PC-3 (cell line): ENCODE data around the gene CLSTN1. TPM values are rescaled to one million over a fixed set of nuclear protein-coding genes. Genes with fewer than 3 reads are reported as not detected.

Experiments used
- ATAC-seq: fragments of 200-7000 bp; cut with Tn5 transposase; 2 replicates; pipeline ENCODE4 v1.9.1; 2020; ENCODE audit warnings: mild to moderate bottlenecking, moderate library complexity
- BruUV-seq: library from RNA; stranded (reverse); fragments of 400-500 nt; replicated peaks from 2 replicates; lab custom pipeline; 2021; lab: Mats Ljungman, UMichigan
- CTCF ChIA-PET: fragments of 300-600 bp; sonication (Branson Sonifier 250); formaldehyde crosslinking; loops from one replicate; lab custom pipeline; 2022; ENCODE audit warnings: antibody characterized with exemption; lab: Charles Lee
- POLR2A ChIA-PET: fragments of 300-600 bp; sonication (Branson Sonifier 250); formaldehyde crosslinking; loops from one replicate; lab custom pipeline; 2022; ENCODE audit warnings: antibody characterized with exemption; ENCODE audit not compliant: unreplicated experiment; lab: Charles Lee
- DNase-seq: peaks from one replicate; pipeline ENCODE4 v3.0.0-alpha.2; 2015
- H2AFZ ChIP-seq: fragments of 300-600 bp; sonication (generic); 2 replicates; pipeline ENCODE4 v1.6.0; 2016; ENCODE audit warnings: antibody characterized with exemption, low read length
- H3F3A ChIP-seq: fragments of 300-600 bp; sonication (generic); one replicate; pipeline ENCODE4 v1.6.0; 2017; ENCODE audit warnings: antibody characterized with exemption, low read length, control low read depth, mild to moderate bottlenecking; ENCODE audit not compliant: unreplicated experiment
- H3K27ac ChIP-seq: fragments of 300-600 bp; sonication (generic); 2 replicates; pipeline ENCODE4 v1.5.1; 2016; ENCODE audit warnings: mild to moderate bottlenecking, low read length
- H3K27me3 ChIP-seq: fragments of 300-600 bp; sonication (generic); 2 replicates; pipeline ENCODE4 v1.6.1; 2016; ENCODE audit warnings: low read length, mixed read lengths
- H3K36me3 ChIP-seq: fragments of 300-600 bp; sonication (generic); 2 replicates; pipeline ENCODE4 v1.6.1; 2016; ENCODE audit warnings: low read depth, mixed run types, low read length, mixed read lengths
- H3K4me1 ChIP-seq: fragments of 300-600 bp; sonication (generic); 2 replicates; pipeline ENCODE4 v1.5.1; 2016; ENCODE audit warnings: low read length; ENCODE audit not compliant: insufficient read depth
- H3K4me2 ChIP-seq: fragments of 300-600 bp; sonication (generic); 2 replicates; pipeline ENCODE4 v1.6.0; 2016; ENCODE audit warnings: low read length
- H3K4me3 ChIP-seq: fragments of 300-600 bp; sonication (generic); 2 replicates; pipeline ENCODE4 v1.5.1; 2016; ENCODE audit warnings: mild to moderate bottlenecking, low read length, mixed read lengths
- H3K79me2 ChIP-seq: fragments of 300-600 bp; sonication (generic); 2 replicates; pipeline ENCODE4 v1.6.1; 2017; ENCODE audit warnings: low read length, mixed read lengths
- H3K9ac ChIP-seq: fragments of 300-600 bp; sonication (generic); 2 replicates; pipeline ENCODE4 v1.6.0; 2016; ENCODE audit warnings: mild to moderate bottlenecking, low read length
- H3K9me2 ChIP-seq: fragments of 300-600 bp; sonication (generic); replicated peaks from 2 replicates; pipeline ENCODE4 v1.6.1; 2016; ENCODE audit warnings: mixed run types, low read length, mixed read lengths
- H3K9me3 ChIP-seq: fragments of 300-600 bp; sonication (generic); 2 replicates; pipeline ENCODE4 v1.6.1; 2016; ENCODE audit warnings: low read length, mixed read lengths
- H4K20me1 ChIP-seq: fragments of 300-600 bp; sonication (generic); 2 replicates; pipeline ENCODE4 v1.6.1; 2016; ENCODE audit warnings: low read length, mixed read lengths
- CTCF ChIP-seq: fragments of 300-600 bp; sonication (generic); conservative IDR thresholded peaks from 2 replicates; pipeline ENCODE4 v1.5.1; 2017; ENCODE audit warnings: antibody characterized with exemption, low read depth, mild to moderate bottlenecking, low read length
- EZH2 ChIP-seq: fragments of 300-600 bp; sonication (generic); IDR thresholded peaks from one replicate; pipeline ENCODE4 v1.6.1; 2017; ENCODE audit warnings: antibody characterized with exemption, mild to moderate bottlenecking, low read length; ENCODE audit not compliant: unreplicated experiment
- EZH2phosphoT487 ChIP-seq: fragments of 300-600 bp; sonication (generic); IDR thresholded peaks from 2 replicates; pipeline ENCODE4 v1.6.1; 2018; ENCODE audit warnings: mild to moderate bottlenecking, antibody characterized with exemption, low read length, borderline replicate concordance
- intact Hi-C: fragments of 100-400 bp; cut with micrococcal nuclease; formaldehyde crosslinking; loops from 2 replicates; pipeline ENCODE4 v1.9.0; 2023
- total RNA-seq: library from RNA; depleted of rRNA; stranded (reverse); fragments of >200 nt; gene quantifications from 2 replicates; pipeline ENCODE4 v1.2.3, GENCODE V29; 2014

CLSTN1 gene
- total RNA-seq, 1 experiment from 2014 or later: 98.3 TPM

- ATAC-seq (no peak), DNase-seq (no peak)
- H3K4me2 ChIP-seq: no peak overlapping the region
- H3K9ac ChIP-seq: no peak overlapping the region
- no peak for TF ChIP-seq EZH2
- TF ChIP-seq EZH2phosphoT487: no peak
- TF ChIP-seq CTCF: no peak
- no peaks in the 10 kb centered on the region for H4K20me1 ChIP-seq
- no peaks in the 10 kb centered on the region for H3K9me3 ChIP-seq
- no peaks in the 10 kb centered on the region for H3K9me2 ChIP-seq
- peaks cover 51% of the 10 kb centered on the region for H3K79me2 ChIP-seq
- H3K27me3 ChIP-seq: no peaks in the 10 kb centered on the region
- H3K27ac ChIP-seq: no peak overlapping the region
- CTCF ChIA-PET: no interaction called here
- no peaks in the 10 kb centered on the region for H3F3A ChIP-seq
- intact Hi-C loops: no loop called here
- BruUV-seq: no TSS peak
- H3K4me3 ChIP-seq: no peak overlapping the region
- H3K4me1 ChIP-seq: no peaks in the 10 kb centered on the region
- H2AFZ ChIP-seq: no peak overlapping the region
- POLR2A ChIA-PET: no interaction called here
- H3K36me3 ChIP-seq: peaks cover 8% of the 10 kb centered on the region; the same call in 1 of the 2 replicates
Observed at GRCh38 chr1:9774712-9775679, 48.8 kb downstream of the CLSTN1 start.

DNA sequence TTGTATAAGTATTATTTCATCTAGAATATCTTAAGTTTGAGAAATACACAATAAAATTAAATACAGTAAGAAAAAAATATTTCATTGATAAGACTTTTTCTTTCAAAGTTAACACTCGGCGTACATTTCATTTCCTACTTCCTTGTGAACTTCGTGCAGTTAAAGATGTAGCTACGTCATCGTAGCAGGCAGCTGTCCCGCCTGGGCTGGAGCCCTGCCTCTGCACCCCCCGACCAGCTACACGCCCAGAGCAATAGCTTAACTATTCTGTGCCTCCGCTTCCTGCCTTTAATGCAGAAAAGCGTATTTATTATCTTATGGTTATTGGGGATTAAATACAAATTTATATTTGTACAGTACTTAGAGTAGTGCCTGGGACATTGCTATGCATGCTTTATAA lies 53.5 kb downstream of the CLSTN1 start:
- POLR2A ChIA-PET: no interaction called here
- Histone ChIP-seq H3K9me2 (no peaks in the 10 kb centered on the region), H3K9me3 (no peaks in the 10 kb centered on the region), H3F3A (peaks cover 10% of the 10 kb centered on the region), H3K27me3 (no peaks in the 10 kb centered on the region), H3K9ac (no peak overlapping the region), H3K79me2 (peaks cover 32% of the 10 kb centered on the region), H3K27ac (no peak overlapping the region), H3K4me1 (peaks cover 28% of the 10 kb centered on the region), H2AFZ (no peak overlapping the region), H4K20me1 (no peaks in the 10 kb centered on the region), H3K4me3 (no peak overlapping the region), H3K4me2 (no peak overlapping the region), H3K36me3 (peaks cover 8% of the 10 kb centered on the region; the same call in 1 of the 2 replicates)
- intact Hi-C loops: no loop called here
- ATAC-seq (no peak), DNase-seq (no peak)
- TF ChIP-seq CTCF (no peak), EZH2phosphoT487 (no peak), EZH2 (no peak)
- no TSS peak for BruUV-seq
- CTCF ChIA-PET: no interaction called here

GRCh38 chr1:9768983-9769382 lies 54.8 kb downstream of the CLSTN1 start:
- no peak overlapping the region for H3K4me3 ChIP-seq
- POLR2A ChIA-PET: no interaction called here
- no peak overlapping the region for H3K27ac ChIP-seq
- H3K4me1 ChIP-seq: peaks cover 29% of the 10 kb centered on the region
- H3K9me2 ChIP-seq: no peaks in the 10 kb centered on the region
- intact Hi-C loops: no loop called here
- H3K9ac ChIP-seq: no peak overlapping the region
- H3F3A ChIP-seq: peaks cover 10% of the 10 kb centered on the region
- no peaks in the 10 kb centered on the region for H3K9me3 ChIP-seq
- DNase-seq: no peak
- no peak overlapping the region for H3K4me2 ChIP-seq
- no peaks in the 10 kb centered on the region for H4K20me1 ChIP-seq
- CTCF ChIA-PET: no interaction called here
- TF ChIP-seq EZH2: no peak
- TF ChIP-seq CTCF: no peak
- no peak for TF ChIP-seq EZH2phosphoT487
- no peak overlapping the region for H2AFZ ChIP-seq
- no peak for ATAC-seq
- H3K27me3 ChIP-seq: no peaks in the 10 kb centered on the region
- H3K79me2 ChIP-seq: peaks cover 35% of the 10 kb centered on the region
- BruUV-seq: no TSS peak
- H3K36me3 ChIP-seq: peaks cover 8% of the 10 kb centered on the region; the same call in 1 of the 2 replicates
